ENCODE results near the gene GGTLC1.

GGTLC1 gene

GRCh38 chr20:23963941-23964340 is 24.6 kb downstream of the GGTLC1 start:
- DNase-seq = no peak

GRCh38 chr20:23962272-23962671 is 26.3 kb downstream of the GGTLC1 start:
- DNase-seq = no peak

- DNase-seq = no peak
Measured at GRCh38 chr20:23959054-23959453, 29.5 kb downstream of the GGTLC1 start.

- DNase-seq = no peak
Measured at GRCh38 chr20:23955896-23956295, 32.7 kb downstream of the GGTLC1 start.

- no peak for DNase-seq
Measured at GRCh38 chr20:23954008-23954745, 34.4 kb downstream of the GGTLC1 start.

GRCh38 chr20:23946206-23946605 is 42.4 kb downstream of the GGTLC1 start:
- DNase-seq = no peak

GRCh38 chr20:23943304-23943703 is 45.3 kb downstream of the GGTLC1 start:
- DNase-seq = no peak

GRCh38 chr20:23939641-23940040 is 48.9 kb downstream of the GGTLC1 start:
- DNase-seq = no peak

GRCh38 chr20:23939063-23939462 is 49.5 kb downstream of the GGTLC1 start:
- DNase-seq = no peak

GRCh38 chr20:23938118-23938438 is 50.5 kb downstream of the GGTLC1 start:
- DNase-seq = no peak

GRCh38 chr20:23937303-23938117 is 51.1 kb downstream of the GGTLC1 start:
- peak; percentile 61 for DNase-seq

Data from CD4-positive, alpha-beta T cell treated with Interleukin-4 for 4 hours (primary cell).